M059J (cell line): ENCODE data around the gene FAH. TPM values are rescaled to one million over a fixed set of nuclear protein-coding genes. Genes with fewer than 3 reads are reported as not detected.
A peak's percentile ranks its signal among the peaks of the same experiment; 100 is the strongest.
"Not testable (repeated sequence)": the region's sequence is repeated elsewhere in the genome, so short reads cannot be mapped to it uniquely, and the experiment has no call there.

Source experiments
- DNase-seq: peaks from one replicate; pipeline ENCODE4 v3.0.0-alpha.2; 2012; ENCODE audit warnings: low read depth
- total RNA-seq: library from RNA; depleted of rRNA; stranded (reverse); fragments of >200 nt; shearing (Covaris generic); gene quantifications from 2 replicates; pipeline ENCODE4 v1.2.3, GENCODE V29; 2014

FAH gene
- total RNA-seq, 1 experiment from 2014 or later, result 50.0 TPM

- DNase-seq, result no peak
These were observed 1.2 kb upstream of the FAH start for GRCh38 chr15:80151576-80151975.

DNA sequence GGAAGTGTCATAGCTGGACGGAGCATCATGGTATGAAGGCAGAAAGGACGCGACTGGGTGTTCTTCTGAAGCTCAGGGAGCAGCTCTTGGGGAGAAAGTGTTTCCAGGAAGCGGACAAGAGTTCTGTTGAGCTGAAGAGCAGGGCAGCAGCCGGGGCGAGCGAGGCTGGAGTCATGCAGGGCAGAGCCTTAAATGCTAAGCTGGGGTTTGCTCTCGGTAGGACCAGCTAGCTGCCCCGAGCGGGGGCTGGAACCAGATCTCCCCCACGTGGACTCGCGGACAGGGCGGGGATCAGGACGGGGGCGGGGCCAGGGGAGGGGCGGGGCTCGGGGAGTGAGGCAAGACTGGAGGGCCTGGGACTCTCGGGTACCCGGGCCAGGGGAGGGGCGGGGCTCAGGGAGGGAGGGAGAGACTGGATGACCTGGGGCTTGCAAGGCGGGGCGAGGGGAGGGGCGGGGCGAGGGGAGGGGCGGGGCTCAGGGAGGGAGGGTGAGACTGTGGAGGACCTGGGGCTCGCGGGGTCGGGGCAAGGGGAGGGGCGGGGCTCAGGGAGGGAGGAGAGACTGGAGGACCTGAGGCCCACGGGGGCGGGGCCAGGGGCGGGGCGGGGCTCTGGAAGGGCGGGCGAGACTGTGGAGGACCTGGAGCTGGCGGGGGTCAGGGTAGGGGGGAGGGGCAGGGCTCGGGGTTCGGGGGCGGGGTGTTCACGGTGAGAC, 461 bp upstream of the FAH start:
- peak; percentile 92 for DNase-seq

DNA sequence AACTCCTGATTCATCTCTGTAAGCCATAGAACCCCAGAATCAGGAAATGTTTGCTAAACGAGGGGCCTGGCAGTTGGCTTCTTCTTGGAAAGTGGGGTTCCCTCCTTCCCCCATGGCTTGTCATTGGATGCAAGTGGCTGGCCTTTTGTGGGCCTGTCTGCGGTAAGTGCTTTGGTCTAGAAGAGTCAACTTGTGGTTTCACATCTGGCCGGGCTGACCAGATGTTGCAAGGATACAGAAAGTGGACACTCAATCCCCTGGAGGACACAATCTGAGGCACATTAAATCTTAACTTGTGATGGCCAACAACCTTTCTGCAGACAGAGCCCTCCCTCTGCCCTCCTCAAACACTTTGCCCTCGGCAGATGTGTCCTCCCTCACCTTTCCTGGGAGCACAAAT, 1.1 kb downstream of the FAH start:
- no peak for DNase-seq

DNA sequence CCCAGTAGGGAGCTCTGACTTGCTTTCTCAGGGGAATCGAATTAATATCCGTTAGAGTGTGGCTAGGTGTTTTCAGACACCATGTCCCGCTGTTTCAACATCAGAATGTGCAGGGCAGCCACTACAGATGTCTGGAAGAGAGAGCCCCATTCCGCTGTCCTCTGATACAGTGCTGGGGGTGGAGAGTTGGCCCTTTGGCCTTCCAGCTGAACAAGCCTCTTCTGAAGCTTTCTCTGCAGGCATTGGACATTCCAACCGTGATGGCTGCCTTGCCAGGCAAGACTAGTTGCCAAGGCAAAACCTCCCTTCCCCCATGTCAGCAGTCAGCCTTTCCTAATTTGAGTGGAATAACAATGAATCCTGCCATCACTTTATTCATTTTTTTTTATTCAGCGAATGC, 1.5 kb downstream of the FAH start:
- DNase-seq, result no peak

DNA sequence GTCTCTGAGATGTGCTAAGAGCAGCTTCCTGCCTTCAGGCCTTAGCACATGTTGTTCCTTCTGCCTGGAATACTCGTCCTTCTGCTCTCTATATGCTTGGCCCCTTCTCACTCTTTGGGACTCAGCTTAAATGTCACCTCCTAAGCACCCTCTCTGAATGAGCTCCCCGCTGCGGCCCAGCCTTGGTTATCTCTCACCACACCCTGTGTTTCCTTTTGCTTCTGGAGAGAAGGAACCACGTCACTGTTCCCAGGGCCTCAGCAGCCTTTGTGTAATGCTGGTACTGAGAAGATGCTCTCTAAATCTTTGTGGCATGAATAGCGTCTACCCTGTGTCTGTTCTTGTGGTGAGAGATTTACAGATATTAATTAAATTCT, 2.2 kb downstream of the FAH start:
- DNase-seq, result no peak

- not testable (repeated sequence) for DNase-seq
These were observed 2.8 kb downstream of the FAH start for GRCh38 chr15:80155378-80156175.

GRCh38 chr15:80156176-80156720, 3.4 kb downstream of the FAH start:
- no peak for DNase-seq

- no peak for DNase-seq
These were observed 4.4 kb downstream of the FAH start for GRCh38 chr15:80157215-80157614.

DNA sequence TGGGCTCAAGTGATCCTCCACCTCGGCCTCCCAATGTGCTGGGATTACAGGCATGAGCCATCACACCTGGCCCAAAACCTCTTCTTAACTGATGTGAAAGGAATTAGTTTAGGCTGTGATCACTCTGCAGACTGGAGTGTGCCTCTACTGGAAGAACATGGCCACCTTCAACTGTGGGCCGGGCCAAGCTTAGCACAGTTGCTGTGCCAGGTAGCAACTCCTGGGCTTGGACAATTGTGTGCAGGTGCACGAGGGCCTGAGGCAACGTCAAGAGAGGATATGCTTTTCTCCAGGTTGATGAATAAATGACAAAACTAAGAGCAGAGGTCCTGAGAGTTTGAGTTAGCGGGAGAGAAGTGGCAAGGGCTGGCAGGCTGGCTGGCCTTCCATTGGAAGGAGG, 6.5 kb downstream of the FAH start:
- DNase-seq, result no peak

DNA sequence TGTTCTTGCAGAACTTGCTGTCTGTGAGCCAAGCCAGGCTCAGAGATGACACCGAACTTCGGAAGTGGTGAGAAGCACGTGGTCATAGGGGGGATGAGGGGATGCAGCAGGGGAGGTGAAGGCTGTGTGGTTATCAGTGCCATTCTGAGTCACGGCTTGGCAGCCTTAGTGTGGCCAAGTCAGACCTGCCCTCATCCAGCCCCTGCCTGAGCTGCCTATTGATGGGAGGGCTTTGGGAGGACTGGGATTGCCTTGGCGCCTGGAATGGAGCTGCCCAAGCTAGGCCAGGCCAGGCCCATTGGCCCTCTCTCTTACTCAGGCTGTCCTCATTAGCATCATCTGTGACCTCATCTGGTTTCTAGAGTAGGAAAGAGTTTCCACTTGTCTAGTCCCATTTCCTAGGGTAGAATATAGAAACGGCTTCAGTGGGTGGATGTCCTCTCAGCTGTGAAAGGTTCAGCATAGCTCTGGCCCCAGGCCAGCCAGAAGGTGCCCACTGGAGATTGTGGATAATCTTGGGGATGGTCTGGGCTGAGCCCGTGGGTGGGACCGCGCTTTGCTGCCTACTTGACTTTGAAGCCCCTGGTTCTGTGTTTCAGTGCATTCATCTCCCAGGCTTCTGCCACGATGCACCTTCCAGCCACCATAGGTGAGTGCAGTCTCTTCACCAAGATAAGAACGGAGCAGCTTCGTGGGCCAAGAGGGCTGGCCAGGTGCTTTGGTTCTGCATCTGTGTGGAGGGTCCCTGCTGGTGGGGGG, 7.2 kb downstream of the FAH start:
- DNase-seq, result peak; percentile 91

DNA sequence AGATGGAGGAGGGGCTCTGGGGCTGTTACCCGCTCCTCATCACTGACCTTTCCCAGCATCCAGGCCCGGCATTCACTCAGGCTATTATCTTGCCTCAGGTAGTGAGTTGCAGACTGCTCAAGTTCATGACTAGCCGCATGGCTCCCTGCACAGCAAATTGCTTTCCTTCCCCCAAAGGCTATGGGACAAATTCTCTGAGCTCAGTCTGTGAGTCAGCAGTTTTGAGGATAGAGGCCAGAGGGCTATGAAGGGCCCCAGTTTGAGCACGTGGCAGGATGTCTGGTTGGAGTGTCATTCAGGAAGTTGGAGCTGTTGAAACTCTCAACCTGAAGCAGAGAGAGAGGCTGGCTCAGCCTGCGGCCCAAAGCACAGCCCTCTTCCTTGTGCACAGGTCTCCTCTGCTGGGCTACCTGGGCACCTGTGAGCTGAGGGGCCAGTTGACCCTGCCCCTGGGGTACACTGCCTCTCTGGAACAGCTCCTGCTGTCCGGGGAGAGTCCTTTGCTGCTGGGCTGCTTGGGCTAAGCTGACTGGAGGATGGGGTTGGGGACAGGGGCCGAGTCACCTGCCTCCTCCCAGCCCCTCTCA, 7.9 kb downstream of the FAH start:
- DNase-seq, result peak; percentile 97

GRCh38 chr15:80161468-80162016, 8.7 kb downstream of the FAH start:
- DNase-seq, result no peak

DNA sequence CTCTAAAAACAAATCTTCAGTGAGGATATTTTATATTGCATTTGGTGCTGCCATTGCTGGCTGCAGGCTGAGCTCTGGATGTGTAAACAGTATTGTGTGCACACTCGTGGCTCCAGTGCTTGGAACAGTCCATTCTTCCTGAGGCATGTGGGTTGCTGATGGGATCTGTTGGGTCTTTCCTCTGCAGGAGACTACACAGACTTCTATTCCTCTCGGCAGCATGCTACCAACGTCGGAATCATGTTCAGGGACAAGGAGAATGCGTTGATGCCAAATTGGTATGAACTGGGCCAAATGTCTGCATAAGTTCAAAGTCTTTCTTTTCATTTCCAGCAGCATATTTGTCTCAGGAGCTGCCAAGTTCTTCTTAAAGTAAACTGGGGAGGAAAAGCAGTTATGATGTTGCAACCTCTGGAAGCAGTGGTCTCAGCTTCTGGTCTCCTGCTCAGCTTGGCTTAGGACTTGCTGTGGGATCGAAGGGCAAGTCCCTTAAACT, 9.3 kb downstream of the FAH start:
- DNase-seq, result no peak

DNA sequence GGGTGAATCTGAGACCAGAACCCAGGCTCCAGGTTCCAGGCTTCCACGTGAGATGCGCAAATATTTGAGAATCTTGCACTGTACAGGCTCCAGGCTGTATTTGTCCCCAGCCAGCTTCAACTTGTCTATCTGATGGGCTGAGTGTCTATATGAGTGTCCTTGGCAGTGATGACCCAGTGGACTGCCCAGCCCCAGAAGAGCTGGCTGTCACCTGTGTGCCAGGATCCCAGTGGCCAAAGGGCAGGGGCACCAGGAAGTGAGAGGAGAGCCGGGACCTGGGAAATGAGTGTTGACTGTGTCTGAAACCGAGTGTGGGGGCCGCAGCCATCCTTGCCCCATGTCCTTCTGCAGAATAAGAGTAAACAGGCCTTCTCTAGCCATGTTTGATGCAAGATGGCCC, 10.4 kb downstream of the FAH start:
- no peak for DNase-seq

GRCh38 chr15:80163897-80164296, 11.1 kb downstream of the FAH start:
- no peak for DNase-seq

GRCh38 chr15:80167936-80168335, 15.1 kb downstream of the FAH start:
- DNase-seq, result no peak

GRCh38 chr15:80168421-80168820, 15.6 kb downstream of the FAH start:
- DNase-seq, result no peak

- no peak for DNase-seq
These were observed 17.1 kb downstream of the FAH start for GRCh38 chr15:80169768-80170357.

DNA sequence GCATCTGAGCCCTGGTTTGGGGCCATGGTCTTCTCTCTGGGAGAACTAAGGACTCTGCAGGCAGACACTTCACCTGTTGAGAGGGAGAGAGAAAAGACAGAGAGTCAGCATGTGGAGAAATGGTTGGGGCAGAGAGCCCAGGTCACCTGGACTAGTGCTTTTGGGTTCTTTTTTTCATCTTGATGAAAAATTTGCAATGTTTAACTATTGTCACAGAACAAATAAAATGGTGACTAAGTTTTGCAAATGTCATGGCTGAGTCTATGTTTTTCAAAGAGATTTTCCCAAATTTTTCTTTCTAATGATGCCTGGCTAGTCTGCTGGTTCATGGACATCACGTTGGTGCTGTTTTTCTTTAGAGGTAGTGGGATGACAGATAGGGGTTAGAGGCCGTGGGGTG, 17.8 kb downstream of the FAH start:
- DNase-seq, result no peak

GRCh38 chr15:80171787-80172186, 19.0 kb downstream of the FAH start:
- no peak for DNase-seq

GRCh38 chr15:80172401-80172800, 19.6 kb downstream of the FAH start:
- no peak for DNase-seq
